GM19328 (cell line): Measurements from ENCODE around the gene PRR12.

Source experiments
- ATAC-seq: cut with Tn5 transposase; IDR thresholded peaks from one replicate; pipeline ENCODE4 v1.9.1; 2021; ENCODE audit warnings: mild to moderate bottlenecking, moderate library complexity; ENCODE audit not compliant: unreplicated experiment

The PRR12 gene

GRCh38 chr19:49641688-49642491, 50.9 kb downstream of the PRR12 start, which contains the start of gene SCAF1:
SCAF1 (plus strand) TSS chr19:49642209; CDS start chr19:49645027, 2,818 bp downstream.
- ATAC-seq = peak; percentile 67

- ATAC-seq = no peak
Observed at GRCh38 chr19:49642492-49643035, 51.6 kb downstream of the PRR12 start.

GRCh38 chr19:49643466-49643865, 52.5 kb downstream of the PRR12 start:
- ATAC-seq = no peak

- no peak for ATAC-seq
Observed at GRCh38 chr19:49645592-49645991, 54.6 kb downstream of the PRR12 start.

- ATAC-seq = no peak
Observed at GRCh38 chr19:49645995-49646394, 55.0 kb downstream of the PRR12 start.

- ATAC-seq = no peak
Observed at GRCh38 chr19:49646586-49646985, 55.6 kb downstream of the PRR12 start.

- no peak for ATAC-seq
Observed at GRCh38 chr19:49651029-49651819, 60.2 kb downstream of the PRR12 start.

GRCh38 chr19:49651820-49652550, 61.0 kb downstream of the PRR12 start:
- no peak for ATAC-seq

GRCh38 chr19:49652551-49653465, 61.8 kb downstream of the PRR12 start:
- ATAC-seq = no peak

- ATAC-seq = no peak
Observed at GRCh38 chr19:49653466-49653806, 62.5 kb downstream of the PRR12 start.

- ATAC-seq = no peak
Observed at GRCh38 chr19:49654581-49654980, 63.6 kb downstream of the PRR12 start.

- ATAC-seq = no peak
Observed at GRCh38 chr19:49655570-49656455, 64.8 kb downstream of the PRR12 start.

GRCh38 chr19:49656456-49657109, 65.6 kb downstream of the PRR12 start:
- no peak for ATAC-seq

- ATAC-seq = no peak
Observed at GRCh38 chr19:49657493-49658138, 66.6 kb downstream of the PRR12 start.

GRCh38 chr19:49658139-49658517, 67.1 kb downstream of the PRR12 start:
- no peak for ATAC-seq

GRCh38 chr19:49658566-49659442, 67.8 kb downstream of the PRR12 start:
- no peak for ATAC-seq

- ATAC-seq = no peak
Observed at GRCh38 chr19:49660338-49660961, 69.5 kb downstream of the PRR12 start.
